ENCODE data around the gene DSP.

- TF ChIP-seq, protein P1, sequence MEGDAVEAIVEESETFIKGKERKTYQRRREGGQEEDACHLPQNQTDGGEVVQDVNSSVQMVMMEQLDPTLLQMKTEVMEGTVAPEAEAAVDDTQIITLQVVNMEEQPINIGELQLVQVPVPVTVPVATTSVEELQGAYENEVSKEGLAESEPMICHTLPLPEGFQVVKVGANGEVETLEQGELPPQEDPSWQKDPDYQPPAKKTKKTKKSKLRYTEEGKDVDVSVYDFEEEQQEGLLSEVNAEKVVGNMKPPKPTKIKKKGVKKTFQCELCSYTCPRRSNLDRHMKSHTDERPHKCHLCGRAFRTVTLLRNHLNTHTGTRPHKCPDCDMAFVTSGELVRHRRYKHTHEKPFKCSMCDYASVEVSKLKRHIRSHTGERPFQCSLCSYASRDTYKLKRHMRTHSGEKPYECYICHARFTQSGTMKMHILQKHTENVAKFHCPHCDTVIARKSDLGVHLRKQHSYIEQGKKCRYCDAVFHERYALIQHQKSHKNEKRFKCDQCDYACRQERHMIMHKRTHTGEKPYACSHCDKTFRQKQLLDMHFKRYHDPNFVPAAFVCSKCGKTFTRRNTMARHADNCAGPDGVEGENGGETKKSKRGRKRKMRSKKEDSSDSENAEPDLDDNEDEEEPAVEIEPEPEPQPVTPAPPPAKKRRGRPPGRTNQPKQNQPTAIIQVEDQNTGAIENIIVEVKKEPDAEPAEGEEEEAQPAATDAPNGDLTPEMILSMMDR (IDR thresholded peaks at IDR 0.05; ENCODE audit: insufficient read depth, low read length): no peak
- no peak for TF ChIP-seq POLR2AphosphoS5 (IDR thresholded peaks at IDR 0.05; ENCODE audit: low read depth)
- TF ChIP-seq GABPA (IDR thresholded peaks at IDR 0.05; ENCODE audit: low read depth): no peak
- TF ChIP-seq REST (IDR thresholded peaks at IDR 0.05; ENCODE audit: insufficient replicate concordance, low read depth): no peak
- no peak for TF ChIP-seq SPI1 (IDR thresholded peaks at IDR 0.05; ENCODE audit: borderline replicate concordance, low read depth)
Observed at GRCh38 chr6:7554533-7555275, 13.2 kb downstream of the DSP start.
